Activated CD4-positive, alpha-beta T cell treated with anti-CD3 and anti-CD28 coated beads, Interleukin-10, Interleukin-2, amounts not matched to agents 100 ng/mL and 50 ng/mL, durations not matched to agents 16 hours and 8 hours (primary cell): ENCODE results near the gene MAP1LC3B.
A peak's percentile ranks its signal among the peaks of the same experiment; 100 is the strongest.
"Not testable (repeated sequence)": the region's sequence is repeated elsewhere in the genome, so short reads cannot be mapped to it uniquely, and the experiment has no call there.

Source experiments
- DNase-seq: peaks from one replicate; pipeline ENCODE4 v3.0.0-alpha.2; 2020

MAP1LC3B gene

DNA sequence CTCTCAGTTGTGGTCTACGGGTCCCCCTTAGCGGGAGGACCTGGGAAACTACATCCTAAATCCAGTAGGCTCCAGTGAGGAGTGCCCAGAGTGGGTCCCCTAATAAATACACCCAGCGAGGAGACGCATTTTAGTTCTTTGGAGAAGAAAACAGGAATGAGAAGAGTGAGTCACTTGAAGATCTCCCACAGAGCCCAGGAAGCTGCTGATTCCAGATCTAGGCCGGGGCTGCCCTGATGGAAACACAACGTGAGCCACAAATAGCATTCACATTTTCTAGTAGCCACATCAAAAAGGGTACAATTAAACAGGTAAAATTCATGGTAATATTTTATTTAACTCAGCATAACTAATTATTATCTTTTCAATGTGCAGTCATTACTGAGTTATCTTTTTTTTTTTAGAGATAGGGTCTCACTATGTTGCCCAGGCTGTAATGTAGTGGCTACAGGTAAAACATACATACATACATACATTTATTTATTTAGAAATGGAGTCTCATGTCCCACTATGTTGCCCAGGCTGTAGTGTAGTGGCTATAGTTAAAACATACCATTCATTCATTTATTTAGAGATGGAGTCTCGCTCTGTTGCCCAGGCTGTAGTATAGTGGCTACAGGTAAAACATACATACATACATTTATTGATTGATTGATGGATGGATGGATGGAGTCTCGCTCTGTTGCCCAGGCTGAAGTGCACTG is 30.1 kb upstream of the MAP1LC3B start:
- no peak for DNase-seq

DNA sequence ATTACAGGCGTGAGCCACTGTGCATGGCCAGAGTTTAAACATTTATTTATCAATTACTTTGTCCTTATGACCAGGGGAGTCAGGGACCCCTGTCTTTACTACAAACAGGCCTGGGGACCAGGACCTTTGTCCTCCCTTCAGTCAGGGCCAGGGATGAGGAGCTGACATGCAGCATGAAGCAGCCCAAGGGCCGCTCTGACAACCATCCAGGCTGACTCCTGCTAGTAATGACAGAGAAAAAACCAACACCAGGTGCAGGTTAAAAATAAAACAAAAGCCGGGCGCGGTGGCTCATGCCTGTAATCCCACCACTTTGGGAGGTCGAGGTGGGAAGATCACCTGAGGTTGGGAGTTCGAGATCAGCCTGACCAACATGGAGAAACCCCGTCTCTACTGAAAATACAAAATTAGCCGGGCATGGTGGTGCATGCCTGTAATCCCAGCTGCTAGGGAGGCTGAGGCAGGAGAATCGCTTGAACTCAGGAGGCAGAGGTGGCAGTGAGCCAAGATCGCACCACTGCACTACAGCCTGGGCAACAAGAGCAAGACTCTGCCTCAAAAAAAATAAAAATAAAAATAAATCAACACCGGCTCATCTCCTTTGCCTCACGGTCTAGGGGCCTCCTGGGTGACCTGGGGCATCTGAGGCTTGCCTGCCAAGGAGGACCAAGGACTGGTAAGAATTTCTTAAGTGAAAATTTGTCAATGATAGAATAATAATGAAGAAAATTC is 29.1 kb upstream of the MAP1LC3B start:
- not testable (repeated sequence) for DNase-seq

DNA sequence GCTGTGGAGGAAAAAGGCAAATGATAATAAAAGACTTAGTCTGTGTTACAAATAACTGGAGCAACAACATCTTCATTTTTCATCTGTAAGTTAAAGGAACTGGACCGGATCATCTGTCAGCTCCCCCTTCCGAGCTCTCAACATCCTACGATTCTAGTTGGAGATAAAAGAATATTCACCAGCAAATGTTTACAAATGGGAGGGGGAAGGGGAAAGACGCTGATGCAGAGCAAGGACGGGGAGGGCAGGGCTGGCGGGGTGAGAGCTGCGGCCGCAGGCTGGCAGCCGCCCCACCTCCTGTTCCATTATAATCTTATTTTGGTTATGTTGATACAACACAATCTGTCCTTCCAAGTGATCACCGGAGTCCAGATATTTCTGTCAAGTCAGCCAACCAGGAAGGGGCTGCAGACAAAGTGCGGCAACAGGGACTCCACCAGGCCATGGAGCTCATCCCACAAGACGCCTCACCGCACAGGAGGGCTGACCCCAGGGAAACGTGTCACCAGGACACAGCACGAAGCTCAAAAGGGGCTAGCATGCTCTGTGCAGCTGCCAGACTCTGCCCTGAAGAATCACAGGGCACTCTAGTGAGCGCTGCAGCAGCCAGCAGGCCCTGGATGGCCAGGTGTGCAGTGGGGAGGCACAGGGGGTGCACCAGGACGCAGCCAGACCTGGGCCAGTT is 28.2 kb upstream of the MAP1LC3B start:
- no peak for DNase-seq

DNA sequence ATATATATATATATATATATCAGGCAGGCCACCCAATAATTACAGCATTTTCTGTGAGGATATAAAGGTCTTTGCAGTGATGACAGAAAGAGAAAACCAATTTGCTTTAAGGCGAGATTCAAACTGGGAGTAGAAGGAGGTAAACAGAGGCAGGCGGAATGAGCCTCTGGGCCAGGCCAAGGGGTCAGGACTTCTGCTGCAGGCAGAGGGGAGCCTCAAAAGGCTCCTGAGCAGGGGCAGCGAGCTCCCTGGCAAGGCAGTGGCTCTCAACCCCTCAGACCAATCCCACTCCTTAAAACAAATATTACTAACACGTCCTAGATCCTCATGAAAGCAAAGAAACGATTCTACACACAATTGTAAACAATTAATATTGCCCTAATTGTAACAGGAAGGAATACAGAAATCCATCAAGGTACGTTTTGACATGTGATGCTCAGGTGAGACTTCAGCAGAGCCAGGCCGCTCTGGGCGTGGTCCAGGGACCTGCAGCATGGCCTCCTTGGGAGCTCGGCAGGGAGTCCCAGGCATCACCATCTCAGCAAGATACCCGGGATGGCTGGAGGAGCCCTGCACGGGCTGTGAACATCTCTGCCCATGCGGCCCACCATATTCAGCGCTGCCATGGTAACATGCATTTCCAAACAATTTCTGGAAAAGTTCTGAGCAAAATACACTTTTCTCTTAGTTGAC is 27.0 kb upstream of the MAP1LC3B start:
- DNase-seq, result no peak

DNA sequence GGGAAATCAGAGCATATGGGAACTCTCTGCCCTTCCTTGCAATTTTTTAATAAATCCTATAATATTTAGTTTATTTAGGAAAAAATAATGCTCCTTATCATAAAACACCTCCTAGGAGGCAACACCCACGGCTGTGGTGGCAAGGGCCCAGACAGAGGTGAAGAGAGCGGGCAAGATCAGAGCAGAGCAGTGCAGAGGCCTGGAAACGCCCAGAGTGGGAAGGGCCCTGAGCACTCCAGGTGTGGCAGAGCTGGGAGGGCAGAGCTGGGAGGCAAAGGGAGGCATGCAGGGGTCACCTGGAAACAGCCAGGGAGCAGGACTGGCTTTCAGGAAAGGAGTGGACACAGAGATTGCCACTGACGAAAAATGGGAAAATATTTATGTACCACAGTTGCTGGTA is 25.8 kb upstream of the MAP1LC3B start:
- no peak for DNase-seq

DNA sequence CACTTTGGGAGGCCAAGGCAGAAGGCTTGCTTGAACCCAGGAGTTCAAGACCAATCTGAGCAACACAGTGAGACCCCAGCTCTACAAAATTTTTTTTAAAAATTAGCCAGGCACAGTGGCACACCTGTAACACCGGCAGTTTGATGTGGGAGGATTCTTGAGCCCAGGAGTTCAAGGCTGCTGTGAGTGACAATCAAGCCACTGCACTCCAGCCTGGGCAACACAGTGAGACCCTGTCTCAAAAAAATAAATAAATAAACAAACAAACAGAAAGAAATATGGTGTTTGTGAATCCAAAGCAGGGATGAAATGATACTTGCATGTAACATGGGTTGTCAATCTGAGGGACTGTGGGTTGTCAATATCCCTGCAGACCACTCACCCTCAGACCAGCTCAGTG is 25.2 kb upstream of the MAP1LC3B start:
- DNase-seq, result no peak

DNA sequence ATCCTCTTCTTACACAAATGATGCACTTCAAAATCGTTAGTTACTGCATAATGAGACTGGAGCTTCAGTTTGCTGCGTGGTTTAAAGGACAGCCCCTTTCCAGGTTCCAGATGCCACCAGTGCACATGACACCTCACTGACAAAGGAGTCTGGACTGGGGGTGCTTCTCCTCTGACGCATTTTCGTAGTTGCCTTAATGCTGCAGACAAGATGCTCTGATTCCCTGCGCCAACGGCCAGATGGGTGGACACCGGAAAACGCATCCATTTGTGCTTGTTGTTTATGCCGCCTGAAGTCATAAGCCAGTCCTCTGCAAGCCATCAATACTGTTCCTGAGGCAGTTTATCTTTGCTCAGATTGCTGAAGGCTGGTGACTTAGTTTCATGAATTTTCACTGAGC is 24.6 kb upstream of the MAP1LC3B start:
- no peak for DNase-seq

DNA sequence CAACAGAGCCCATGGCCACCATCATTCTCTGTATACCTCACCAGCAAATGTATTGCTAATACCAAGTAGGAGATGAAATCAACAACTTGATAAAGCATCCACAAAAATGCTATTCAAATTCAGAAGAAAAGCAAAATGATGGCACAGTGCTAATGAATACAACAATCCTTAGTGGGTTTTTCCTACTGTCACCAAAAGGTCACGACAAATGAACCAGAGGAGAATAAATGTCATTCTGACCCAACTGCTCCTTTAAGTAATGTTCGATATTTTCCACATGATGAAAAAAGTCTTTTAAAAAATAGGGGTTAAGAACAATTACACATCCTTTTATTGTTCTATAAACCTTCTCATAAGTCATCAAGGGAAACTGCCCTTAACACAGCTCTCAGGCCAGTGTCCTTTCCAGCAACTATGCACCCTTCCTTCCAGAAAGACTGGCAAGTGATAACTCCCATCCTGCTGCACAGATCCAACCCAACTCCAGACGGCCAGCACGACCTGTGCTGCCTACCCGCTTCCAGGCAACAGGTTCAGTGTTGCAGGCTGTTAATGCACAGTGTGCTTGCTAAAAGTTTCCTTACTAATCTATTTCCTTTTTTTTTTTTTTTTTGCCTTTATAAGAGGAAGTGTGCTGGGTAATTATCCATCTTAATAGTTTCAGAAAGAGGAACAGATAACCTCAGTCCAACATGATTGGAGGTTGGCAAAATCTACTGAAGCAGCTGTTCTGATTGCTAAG is 23.9 kb upstream of the MAP1LC3B start:
- no peak for DNase-seq

DNA sequence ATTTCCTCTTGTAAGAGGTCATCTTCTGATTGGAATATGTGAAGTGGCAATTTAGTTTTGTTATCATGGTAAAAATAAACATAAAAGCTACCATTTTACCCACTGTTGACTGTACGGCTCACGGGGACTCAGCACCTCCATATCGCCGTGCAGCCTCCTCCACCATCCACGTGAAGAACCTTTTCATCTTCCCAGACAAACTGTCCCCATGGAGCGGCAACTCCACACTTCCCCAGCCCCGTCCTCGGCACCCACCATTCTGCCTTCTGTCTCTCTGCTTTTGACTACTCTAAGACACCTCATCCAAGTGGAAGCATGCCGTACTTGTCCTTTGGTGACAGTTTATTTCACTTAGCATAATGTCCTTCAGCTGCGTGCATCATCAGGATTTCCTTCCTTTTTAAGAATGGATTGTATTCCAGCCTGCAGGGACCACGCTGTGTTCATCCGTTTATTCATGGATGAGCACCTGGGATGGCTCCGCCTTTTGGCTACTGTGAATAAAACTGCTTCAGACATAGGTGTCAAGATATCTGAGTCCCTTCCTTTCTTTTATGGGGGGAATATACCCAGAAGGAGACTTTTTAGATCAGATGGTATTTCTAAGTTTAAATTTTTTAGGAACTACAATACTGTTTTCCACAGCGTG is 22.9 kb upstream of the MAP1LC3B start:
- DNase-seq, result no peak

DNA sequence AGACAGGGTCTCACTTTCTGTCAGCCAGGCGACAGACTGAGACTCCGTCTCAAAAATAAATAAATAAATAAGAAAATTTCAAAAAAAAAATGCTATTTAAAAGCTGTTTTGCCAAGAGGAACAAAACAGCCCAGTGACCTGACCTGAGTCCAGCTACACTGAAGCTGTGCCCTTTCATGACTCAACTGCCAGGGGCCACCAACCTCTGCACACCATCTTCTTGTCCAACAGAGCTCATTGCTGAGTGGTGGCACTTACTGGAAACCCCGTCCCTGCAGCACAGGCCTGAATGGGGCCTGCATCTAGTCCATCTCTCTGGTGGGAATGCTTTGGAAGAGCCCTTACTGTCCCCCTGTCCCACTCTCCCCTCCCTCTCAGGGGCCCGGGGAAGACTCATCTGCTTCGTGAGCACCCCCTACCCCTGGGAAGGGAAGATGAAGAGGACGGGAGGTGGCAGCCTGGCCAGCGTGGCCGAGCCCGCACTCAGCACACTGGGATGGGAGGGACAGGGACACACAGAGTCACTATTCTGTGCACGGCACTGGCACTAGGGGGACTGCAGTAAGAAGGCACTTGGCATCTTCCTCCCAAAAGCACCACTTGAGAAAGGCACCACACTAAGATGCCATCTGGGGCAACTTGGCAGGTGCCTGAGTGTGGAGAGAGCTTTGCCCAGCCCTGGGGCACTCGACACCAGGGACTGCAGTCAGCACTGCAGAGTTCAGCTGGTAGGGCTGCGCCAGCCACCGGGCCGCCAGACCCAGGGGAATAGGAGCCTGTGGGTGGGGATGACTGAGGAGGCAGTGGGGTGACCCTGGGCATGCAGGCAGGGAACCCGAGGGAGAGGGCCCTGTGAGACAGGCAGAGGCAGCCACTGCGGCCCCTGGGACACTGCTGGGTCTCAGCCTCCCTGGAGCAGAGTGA is 22.1 kb upstream of the MAP1LC3B start:
- no peak for DNase-seq

DNA sequence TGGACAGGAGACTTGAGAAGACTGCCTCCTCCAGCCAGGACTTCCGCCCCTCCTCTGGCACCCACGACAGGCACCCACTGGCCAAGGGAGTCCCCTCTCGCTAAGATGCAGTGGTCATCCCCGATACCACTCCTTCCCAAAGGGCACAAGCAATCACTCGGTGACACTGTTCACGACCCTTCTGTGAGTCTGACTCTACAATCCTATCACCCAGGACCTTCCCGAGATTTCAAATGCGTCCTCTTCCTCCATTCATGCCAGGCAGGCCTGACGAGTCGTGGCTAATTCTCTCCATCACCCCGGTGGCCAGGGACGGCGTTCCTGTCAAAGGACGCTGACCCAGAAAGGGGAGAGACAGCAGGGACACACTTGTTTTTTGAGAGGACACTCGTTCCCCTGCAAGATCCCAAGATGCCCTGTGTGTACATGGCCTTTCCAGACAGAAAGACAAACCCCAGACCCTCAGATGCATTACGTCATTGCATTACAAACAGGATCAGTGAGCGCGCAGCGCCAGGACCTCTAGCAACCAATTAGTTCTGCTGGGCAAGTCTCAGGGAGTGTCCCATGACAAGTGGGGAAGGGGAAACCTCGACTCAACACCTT is 20.8 kb upstream of the MAP1LC3B start:
- no peak for DNase-seq

DNA sequence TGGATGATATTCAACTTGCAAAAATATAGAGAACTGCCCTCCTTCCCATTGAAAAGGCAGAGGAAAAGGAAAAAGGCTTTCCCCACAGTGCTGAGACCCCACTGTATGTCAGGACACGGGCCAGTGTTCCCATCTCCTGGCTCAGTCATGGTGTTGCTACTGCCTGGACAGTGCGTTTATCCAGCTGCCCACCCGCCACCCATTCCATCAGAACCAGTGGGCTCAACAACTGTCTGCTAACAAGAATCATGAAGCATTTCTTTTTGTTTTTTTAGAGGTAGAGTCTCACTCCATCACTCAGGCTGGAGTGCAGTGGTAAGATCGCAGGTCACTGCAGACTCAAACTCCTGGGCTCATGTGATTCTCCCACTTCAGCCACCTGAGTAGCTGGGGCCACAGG is 19.8 kb upstream of the MAP1LC3B start:
- DNase-seq, result no peak

DNA sequence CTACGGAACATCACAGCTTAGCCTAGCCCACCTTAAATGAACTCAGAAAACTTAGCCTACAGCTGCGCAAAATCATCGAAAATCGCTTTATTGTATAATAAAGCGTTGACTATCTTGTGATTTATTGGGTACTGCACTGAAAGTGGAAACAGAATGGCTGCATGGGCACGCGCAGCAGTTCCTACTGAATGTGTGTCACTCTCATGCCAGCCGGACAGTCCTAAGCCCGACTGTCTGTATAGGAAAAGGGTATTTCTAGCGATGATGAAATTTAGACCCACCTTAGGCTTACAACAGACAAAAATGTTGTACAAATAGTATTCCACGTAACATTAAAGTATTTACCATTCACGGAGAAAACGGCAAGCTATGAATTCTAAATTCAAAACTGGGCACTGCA is 17.8 kb upstream of the MAP1LC3B start:
- DNase-seq, result no peak

DNA sequence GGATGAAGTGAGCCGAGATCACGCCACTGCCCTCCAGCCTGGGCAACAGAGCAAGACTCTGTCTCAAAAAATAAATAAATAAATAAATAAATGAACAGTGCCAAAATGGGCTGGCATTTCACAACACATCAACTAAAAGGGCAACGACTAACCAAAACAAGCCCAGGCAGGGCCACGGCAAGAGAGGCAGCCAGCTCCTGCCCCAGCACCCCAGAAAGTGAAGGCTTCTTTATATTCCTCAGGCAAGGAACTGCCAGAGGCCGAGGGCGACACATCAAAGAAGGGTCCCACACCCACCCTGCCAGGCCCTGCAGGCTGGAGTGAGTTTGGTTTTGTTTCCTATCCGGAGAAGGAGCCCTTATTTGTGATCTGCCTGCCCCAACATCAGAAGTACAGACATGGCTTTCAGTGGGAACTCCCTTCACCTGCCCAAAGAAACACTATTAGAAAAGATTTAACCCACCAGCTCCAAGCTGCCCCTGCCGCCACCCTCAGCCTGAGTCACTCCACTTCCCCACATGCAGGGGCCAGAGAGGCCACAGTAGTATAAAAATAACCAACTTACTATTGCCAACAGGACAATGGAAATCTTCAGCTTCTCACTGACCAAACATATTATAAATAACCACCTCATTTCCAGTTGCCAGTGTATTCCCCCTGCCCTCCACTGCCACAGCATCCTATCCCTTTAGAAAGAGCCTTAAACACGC is 16.6 kb upstream of the MAP1LC3B start:
- DNase-seq, result no peak

DNA sequence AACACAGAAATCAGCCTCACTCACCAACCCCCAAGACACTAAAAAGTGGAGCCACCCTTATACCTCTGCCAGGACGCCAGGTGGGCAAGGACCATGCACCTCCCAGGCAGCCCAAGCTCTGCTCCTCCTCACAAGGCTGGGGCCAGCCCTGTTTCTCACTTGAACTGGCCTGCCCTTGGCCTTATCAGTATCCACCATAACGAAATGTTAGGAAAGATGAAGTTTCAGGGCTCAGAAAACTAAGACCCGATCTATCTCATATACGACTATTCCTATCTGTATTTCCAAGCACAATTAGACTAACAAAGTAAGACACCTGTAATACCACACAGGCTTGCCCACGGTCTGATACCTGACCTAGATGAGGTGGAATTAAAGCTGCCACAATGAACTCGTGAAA is 15.5 kb upstream of the MAP1LC3B start:
- DNase-seq, result no peak

DNA sequence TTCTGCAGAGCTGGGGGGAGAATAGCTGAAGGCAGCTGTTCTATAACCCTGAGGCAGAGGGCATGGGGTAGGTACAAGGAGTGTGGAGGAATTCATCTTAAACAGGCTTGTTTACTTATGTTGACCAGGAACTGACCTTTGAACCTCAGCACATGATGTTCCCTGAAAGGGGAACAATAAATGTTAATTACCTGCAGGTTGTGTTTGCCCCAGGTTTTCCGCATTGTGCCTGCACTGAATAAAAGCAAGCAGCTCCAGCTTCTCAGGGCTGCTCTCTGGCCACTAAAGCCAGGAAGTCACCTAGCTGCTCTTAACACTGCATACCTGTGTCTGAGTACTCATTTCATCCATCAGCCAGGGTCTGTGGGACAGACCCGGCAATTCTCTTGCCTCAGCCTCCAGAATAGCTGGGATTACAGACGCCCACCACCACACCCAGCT is 12.8 kb upstream of the MAP1LC3B start:
- not testable (repeated sequence) for DNase-seq

DNA sequence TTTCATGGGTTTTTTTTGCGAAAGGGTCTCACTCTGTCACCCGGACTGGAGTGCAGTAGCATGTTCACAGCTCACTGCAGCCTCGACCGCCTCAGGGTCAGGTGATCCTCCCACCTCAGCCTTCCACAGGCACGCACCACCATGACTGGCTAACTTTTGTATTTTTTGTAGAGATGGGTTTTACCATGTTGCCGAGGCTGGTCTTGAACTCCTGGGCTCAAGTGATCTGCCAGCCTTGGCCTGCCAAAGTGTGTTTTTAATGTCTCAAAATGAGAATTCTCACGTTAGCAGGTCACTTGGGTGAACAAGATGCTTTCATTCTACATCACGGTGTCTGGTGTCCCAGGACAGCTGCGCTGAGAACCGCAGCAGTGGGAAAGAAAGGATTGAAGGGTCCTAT is 11.7 kb upstream of the MAP1LC3B start:
- peak; percentile 47 for DNase-seq

DNA sequence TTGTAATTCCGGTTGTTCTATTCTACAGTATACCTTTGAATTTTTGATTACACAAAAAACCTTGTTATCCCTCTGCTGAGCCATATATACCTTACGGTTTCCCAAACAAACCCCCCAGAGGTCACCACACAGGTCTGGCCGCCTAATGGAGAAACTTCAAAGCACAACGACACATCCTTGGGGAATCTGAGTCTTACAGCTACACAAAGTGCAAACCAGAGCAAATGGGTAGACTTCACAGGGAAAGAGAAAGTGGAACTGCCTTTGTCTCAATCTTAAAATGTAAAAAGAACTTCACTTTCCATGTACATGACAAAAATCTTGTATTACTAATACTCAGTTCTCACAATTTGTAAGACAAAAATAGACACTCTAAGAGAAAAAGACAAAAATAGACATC is 11.3 kb upstream of the MAP1LC3B start:
- DNase-seq, result peak; percentile 31

DNA sequence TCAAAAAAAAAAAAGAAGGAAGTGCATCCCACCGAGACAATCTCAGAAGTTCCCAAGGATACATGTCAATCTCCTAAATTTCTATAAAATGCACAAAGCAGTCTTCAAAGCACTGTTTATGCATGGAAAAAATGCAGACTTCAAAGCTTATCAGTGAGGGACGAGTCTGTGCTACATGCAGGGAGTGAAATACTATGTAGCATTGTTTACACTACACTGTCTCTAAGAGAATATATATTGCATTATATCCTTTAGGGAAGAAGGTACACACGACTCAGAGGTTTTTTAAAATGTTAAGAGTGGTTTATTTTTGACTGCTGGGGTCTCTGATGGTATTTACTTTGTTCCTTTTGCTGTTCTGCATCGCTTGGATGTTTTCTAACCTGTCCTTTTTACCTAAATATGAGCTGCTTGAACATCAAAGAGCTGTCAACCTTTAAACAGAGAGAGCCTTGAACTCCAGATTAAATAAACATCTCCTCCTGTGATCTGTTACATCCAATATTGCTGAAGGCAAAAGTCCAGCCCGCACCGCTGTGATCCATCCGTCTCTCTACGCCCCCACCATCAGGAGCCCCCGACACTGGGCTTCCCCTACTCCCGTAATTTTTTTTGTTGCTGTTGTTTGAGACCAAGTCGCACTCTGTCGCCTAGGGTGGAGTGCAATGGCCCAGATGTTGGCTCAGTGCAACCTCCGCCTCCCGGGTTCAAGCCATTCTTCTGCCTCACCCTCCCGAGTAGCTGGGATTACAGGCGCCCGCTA is 9.9 kb upstream of the MAP1LC3B start:
- no peak for DNase-seq
